NCI-H510A treated with DMSO at 0.1 percent for 48 hours (cell line): ENCODE data around the gene ZNF652.
"Not testable (repeated sequence)": the region's sequence is repeated elsewhere in the genome, so short reads cannot be mapped to it uniquely, and the experiment has no call there.

Experiments
- DNase-seq: peaks from one replicate; lab custom pipeline; 2025; lab: John Stamatoyannopoulos, UW

ZNF652 gene

GRCh38 chr17:49261540-49261939 lies 100.5 kb downstream of the ZNF652 start:
- DNase-seq = not testable (repeated sequence)

- no peak for DNase-seq
These were observed 101.2 kb downstream of the ZNF652 start for GRCh38 chr17:49260817-49261291.

GRCh38 chr17:49260011-49260816 lies 101.8 kb downstream of the ZNF652 start:
- DNase-seq = peak; percentile 41

GRCh38 chr17:49259663-49260010 lies 102.4 kb downstream of the ZNF652 start:
- DNase-seq = no peak

- no peak for DNase-seq
These were observed 103.7 kb downstream of the ZNF652 start for GRCh38 chr17:49258394-49258793.

- no peak for DNase-seq
These were observed 106.9 kb downstream of the ZNF652 start for GRCh38 chr17:49255125-49255524.

- no peak for DNase-seq
These were observed 108.0 kb downstream of the ZNF652 start for GRCh38 chr17:49254066-49254465.

GRCh38 chr17:49252148-49252695 lies 109.8 kb downstream of the ZNF652 start:
- DNase-seq = no peak

GRCh38 chr17:49249890-49250522 lies 112.0 kb downstream of the ZNF652 start:
- no peak for DNase-seq

- no peak for DNase-seq
These were observed 112.7 kb downstream of the ZNF652 start for GRCh38 chr17:49249292-49249794.

GRCh38 chr17:49247944-49248343 lies 114.1 kb downstream of the ZNF652 start:
- DNase-seq = no peak

GRCh38 chr17:49244839-49245238 lies 117.2 kb downstream of the ZNF652 start:
- no peak for DNase-seq
